ENCODE results near the gene EFCAB12.
"Not testable (repeated sequence)": the region's sequence is repeated elsewhere in the genome, so short reads cannot be mapped to it uniquely, and the experiment has no call there.

The EFCAB12 gene

DNA sequence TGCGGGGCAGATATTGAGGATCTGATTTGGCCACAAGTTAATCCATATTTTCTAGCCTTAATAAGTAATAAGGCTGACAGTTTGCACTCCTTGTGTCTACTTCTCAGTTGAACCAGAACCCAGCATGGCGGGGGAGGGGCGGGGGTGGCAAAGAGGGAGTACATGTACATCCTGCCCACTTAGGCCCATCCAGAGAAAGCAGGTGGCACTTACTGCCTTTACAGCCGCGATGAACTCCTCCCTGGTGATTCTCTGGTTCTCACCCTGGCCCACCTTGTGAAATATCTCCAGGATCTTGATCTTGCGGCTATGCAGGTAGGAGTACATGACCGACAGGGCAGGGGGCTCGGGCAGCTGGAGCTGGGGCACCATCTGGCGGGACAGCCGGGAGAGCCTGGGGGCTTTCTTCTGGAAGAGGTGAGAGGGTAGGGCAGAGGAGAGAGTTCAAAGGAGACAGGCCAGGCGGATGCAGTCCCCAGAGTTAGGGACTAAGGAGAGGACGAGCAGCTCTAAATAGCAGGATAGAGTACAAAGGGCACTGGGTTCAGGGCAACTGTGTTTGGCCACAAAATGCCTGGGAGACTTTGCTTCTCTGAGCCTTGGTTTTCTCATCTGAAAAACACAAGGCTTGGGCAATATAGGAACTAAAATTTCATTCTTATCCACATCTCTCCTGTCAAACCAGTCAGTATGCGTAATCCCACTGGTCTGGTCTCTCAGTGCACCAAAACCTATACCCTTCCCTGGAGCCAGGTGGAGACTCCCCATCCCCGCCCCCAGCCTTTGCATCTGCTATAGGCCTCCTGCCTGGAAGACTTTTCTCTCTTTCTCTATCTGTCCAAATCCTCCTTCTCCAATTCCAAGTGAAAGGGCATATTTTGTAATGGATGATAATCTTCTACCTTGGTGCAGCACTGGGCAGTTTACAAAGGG lies 10.1 kb downstream of the EFCAB12 start:
- no peak for DNase-seq

DNA sequence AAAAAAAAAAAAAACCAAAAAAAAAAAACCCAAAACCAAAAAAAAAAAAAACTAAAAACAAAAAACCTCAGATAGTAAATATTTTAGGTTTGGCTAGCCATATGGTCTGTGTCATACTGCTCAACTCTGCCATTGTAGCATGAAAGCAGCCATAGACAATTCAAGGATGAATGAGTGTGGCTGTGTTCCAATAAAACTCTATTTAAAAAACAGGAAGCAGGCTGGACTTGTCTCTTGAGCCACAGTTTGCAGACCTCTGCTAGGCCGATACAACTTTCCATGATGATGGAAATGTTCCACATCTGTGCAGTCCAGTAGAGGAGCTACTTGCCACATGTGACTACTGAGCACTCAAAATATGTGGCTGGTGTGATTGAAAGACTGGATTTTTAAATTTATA lies 11.1 kb downstream of the EFCAB12 start:
- no peak for DNase-seq

DNA sequence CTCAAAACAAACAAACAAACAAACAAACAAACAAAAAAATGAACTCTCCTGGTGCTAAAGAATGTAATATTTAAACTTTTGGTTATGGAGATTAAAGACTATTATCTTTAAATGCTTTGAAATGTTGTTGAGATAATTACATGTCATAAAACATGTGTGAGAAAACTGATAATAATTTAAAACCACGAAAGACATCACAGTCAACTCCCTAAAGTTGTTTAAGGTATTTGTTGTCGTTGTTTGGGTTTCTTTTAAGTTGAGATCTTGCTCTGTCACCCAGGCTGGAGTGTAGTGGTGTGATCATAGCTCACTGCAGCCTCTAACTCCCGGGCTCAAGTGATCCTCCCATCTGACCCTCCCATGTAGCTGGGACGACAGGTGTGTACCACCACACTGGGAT lies 12.0 kb downstream of the EFCAB12 start:
- DNase-seq: no peak

DNA sequence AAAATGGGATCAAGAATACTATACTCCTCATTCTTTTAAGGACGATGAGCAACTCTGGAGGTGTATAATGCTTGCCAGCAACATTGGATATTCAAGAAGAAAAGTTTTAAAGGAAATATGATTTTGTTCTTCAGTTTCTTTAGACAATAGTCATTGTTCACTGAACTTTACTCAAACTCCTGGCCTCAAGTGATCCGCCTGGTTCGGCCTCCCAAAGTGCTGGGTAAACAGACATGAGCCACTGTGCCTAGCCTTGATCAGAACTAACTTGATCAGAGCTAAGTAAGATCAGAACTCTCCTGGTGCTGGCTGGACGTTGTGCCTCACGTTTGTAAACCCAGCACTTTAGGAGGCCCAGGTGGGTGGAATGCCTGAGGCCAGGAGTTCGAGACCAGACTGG lies 12.6 kb downstream of the EFCAB12 start:
- no peak for DNase-seq

DNA sequence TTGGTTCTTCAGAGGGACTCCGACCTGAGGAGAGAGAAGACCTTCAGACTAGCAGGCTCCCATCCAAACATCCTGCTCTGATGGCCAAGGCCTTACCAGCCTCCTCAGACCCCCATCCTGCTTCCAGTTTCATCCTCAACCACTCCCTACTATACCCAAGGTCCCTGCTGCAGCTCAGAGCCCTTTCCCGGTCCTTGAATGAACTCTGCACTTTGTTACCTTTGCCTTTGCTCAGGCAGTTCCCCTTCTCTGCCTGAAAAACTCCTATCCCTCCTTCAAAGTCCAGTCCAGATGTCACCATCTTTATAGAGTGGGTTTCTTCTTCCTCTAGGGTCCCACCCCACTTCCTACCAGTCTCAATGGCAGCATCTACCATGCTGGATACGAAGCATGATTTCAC lies 13.1 kb downstream of the EFCAB12 start:
- DNase-seq: no peak

DNA sequence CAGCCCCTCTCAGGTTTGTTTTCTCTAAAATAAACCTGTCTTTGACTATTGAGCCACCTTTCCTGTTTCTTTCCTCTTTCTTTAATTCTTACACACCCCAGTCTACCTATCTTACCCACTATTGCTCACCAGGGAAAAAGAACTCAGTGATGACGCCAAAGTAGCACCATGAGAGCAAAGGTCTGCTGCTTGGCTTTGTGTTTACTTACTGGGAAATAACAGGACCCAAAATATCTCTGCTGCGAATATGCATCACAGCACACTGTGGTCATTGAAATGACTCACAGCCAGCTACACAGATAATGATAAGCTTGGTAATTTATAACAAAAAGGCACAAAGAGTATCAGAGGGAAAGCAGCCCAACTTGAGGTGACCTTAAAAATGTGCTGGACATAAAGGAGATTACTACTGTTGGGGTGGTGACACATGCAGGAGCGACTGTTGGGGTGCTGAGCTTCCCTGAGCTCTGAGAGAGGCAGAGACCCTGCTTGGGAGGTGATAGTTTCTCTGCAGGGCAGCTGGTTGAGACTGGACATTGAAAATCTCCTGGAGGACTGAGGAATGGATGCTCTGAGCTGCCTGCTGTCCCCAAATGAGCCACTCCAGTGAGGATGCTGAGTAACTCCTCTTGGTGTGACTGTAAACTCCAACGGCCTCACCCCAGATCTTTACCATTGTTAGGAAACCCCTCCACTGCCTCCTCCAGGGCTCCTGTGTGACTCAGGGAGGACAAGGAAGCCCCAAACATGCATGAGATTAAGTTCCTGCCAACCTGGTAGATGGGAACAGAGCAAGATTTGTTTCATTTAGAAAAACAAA lies 14.5 kb downstream of the EFCAB12 start:
- no peak for DNase-seq

DNA sequence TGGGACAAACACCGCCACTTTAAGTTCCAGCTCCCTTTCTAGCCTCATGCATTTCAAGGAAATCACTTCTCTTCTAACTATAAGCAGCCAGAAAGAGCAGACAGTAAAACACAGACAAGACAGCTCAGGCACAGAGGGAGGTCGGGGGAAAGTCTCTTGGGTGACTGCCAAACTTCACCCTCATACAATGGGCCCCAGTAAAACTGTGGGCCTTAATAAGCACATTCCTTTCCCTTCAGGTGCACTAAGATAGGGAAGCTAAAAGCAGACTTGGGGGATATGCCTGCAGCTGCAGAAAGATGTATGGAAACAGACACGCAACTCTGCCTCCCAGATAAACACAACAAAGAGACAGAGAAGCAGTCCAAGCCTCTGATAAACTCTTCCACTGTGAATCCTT lies 15.2 kb downstream of the EFCAB12 start:
- DNase-seq: not testable (repeated sequence)

DNA sequence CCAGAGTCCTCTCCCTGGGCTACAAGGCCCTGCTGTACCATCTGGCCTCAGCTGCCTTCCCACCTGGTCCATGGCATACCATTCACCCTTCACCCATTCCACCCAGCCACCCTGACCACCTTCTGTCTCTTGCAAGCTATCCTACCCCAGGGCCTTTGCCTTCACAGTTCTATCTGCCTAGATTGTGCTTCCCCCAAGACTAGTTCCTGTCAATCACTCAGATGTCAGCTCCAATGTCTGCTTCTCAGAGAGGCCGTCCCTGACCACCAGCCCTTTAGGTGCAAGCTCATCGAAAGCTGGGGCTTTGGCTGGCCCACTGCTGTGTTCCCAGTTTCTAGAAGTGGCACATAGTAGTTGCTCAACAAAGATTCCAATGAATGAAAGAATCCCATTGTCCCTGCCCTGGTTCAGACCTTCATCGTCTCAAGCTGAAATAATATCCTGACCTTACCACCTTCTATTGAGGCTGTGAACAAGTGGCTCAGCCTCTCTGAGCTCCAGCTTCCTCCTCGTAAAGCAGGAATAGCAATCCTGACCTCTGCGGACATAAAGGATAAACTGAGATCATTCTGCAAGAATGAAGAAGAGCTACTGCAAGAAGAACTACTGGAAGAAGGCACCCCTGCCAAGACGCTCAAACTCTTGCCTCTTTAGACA lies 15.8 kb downstream of the EFCAB12 start:
- no peak for DNase-seq

DNA sequence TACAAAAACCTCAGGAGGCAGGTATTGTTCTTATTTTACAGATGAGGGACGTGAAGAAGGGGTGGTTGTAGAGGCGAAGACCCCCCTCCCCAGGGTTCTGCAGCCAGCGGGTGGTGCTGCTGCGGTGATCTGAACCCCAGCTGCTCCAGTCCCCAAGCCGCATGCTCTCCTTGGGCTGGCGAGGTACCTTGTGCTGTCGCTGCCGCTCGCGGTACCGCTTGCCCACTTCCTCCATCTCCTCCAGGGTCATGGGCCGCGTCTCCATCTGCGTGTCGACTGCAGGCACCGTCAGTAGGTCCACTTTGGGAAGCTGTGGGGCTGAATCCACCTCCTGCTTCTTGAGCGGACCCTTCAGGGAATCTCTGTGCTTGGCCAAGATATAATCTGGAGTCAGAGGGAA lies 17.5 kb downstream of the EFCAB12 start:
- no peak for DNase-seq

DNA sequence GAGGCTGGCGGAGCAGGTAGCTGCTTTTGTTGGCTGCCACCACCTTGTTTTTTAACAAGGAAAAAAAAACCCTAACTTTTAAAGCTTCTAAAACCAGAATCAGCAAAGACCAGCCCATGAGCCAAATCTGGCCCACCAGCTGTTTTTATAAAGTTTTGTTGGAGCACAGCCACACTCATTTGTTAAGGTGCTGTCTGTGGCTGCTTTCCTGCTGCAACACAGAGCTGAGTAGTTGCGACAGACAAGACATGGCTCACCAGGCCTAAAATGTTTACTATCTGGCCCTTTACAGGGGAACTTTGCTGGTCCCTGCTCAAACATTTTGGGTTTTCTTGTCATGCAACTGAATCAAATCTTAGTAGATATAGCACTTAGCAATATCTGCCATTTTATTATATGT lies 18.9 kb downstream of the EFCAB12 start:
- no peak for DNase-seq

DNA sequence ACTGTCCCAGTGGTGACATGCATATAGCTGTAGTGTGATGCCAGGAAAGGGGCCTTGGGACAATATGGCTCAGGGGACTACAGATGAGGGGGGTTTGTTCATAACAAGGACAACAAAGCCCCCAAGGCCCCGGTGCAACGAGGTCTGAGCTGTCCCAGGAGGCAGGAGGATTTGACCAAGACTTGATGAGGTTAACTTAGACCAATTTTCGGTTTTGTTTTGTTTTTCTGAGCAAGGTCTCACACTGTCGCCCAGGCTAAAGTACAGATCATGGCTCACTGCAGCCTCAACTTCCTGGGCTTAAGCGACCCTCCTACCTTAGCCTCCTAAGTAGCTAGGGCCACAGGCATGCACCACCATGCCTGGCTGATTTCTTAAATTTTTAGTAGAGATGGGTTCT lies 23.8 kb downstream of the EFCAB12 start:
- DNase-seq: no peak

DNA sequence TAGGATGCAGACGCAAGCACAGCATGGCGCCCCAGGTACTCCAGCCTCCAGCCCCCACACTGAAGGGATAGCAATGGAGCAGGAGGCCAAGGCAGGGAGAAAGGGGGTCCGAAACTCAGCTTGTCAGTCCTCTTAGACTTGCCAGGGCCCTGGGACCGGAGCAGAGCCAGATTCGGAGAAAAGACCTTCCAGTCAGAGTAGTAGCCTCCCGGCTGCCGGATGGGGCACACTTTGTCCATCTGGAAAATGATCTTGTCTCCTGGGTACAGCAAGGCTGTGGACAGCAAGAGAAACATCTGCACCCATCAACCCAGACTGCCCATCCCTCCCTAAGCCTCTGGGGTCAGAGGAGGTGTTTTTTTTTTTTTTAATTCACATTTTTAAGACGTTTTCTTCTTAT lies 24.3 kb downstream of the EFCAB12 start:
- no peak for DNase-seq

DNA sequence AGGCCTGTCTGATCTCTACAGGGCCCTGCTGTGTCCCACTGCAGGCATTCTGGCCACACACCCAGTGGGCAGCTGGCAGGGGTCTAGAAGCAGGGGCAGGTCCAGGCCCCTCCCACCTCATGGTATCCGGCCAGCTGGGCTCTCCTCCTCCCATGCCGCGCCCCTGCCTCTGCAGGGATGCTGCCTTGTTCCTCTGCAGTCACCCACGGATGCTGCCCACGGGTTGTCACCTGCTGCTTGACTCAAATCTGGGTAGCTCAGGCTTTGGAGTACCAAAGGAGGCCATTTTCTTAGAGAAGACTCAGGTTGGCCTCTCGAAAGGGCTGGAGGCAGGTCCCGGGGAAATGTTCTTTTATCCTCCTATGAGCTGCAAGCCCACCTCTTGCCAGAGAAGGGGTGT lies 25.0 kb downstream of the EFCAB12 start:
- DNase-seq: no peak

DNA sequence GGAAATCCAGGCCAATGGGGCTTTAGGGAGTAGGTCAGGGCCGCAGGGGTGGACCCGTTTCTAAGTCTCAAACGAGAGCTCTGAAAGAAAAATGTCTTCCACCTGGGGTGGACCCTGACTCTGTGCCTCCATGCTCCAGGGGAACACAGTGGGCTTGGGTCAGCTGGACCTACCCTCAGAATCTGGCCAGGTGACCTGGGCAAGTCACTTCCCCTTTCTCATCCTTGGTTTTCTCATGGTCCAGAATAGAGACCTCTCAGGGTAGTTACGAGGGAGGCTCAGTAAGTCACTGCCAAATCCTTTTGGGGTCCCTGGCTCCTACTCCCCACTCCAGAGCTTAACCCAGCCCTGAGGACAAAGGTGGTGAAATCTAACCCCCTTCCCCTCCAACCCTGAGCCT lies 25.8 kb downstream of the EFCAB12 start:
- no peak for DNase-seq

DNA sequence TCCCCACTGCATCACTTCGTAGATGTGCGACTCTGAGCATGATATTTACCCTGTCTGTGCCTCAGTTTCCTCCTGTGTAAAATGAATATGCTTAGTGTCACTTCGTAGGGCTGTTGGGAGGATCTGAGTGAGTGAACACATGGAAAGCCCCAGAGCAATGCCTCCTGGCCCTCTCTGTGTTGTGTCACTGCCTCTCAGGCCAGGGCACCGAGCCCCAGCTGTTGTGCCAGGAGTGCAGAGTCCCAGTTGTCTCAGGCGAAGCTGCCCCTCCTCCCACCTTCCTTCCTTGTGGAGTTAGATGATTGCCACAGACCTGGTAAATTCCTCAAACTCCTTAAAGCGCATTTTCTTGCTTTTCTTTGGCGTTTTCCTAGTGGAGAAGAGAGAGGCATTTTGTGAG lies 26.2 kb downstream of the EFCAB12 start:
- no peak for DNase-seq

DNA sequence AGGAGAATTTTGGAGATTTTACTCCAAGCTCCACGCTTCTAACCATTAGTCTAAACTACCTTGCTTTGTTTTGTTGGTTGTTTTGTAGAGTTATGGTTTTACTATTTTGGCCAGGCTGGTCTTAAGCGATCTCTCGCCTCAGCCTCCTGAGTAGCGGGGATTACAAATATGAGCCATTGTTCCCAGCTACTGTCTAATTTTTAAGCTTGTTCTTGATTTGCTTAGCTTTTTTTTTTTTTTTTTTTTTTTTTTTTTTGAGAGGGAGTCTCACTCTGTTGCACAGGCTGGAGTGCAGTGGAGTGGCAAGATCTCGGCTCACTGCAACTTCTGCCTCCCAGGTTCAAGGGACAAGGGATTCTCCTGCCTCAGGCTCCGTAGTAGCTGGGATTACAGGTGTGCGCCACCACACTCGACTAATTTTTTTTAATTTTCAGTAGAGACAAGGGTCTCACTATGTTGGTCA lies 28.5 kb downstream of the EFCAB12 start:
- DNase-seq: no peak

DNA sequence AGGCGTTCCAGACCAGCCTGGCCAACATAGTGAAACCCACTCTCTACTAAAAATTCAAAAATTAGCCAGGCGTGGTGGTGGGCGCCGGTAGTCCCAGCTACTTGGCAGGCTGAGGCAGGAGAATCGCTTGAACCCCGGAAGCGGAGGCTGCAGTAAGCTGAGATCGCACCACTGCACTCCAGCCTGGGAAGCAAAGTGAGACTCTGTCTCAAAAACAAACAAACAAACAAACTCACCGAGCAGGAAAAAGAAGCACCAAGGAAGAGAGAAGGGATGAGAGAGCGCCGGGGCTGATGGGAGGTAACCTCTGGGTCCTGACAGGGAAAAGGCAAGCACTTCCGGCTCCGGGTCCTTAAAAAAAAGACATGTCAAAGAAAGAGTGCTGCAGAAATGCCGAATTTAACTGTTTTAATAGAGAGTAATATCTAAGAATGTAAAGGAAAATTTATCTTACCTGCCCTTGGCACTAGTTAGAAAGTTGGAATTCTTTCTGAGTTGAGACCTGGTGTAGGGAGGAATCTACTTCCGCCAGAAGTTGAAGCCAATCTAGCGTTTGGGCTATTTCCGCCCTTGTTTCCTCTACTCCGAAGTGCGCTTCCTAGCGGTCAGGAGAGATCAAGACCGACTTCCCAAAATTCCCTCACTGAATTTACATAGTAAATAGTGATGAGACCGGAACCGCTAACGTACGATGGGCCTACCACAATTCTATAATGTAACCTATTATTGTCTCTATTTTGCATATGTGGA lies 29.1 kb downstream of the EFCAB12 start:
- DNase-seq: peak; percentile 98

DNA sequence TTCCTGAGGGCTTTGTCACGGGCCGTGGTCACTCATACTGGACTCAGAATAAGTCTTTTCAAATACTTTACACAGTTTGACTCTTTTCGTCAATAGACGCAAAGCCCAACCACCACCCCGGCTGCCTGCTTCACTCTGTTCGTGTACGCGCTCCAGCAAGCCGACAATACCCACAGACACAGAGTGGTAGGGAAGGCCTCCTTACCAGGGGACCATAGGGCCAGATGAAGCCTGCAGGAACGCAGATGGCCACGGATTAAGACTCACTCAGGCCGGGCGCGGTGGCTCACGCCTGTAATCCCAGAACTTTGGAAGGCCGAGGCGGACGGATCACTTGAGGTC lies 29.7 kb downstream of the EFCAB12 start:
- DNase-seq: no peak

DNA sequence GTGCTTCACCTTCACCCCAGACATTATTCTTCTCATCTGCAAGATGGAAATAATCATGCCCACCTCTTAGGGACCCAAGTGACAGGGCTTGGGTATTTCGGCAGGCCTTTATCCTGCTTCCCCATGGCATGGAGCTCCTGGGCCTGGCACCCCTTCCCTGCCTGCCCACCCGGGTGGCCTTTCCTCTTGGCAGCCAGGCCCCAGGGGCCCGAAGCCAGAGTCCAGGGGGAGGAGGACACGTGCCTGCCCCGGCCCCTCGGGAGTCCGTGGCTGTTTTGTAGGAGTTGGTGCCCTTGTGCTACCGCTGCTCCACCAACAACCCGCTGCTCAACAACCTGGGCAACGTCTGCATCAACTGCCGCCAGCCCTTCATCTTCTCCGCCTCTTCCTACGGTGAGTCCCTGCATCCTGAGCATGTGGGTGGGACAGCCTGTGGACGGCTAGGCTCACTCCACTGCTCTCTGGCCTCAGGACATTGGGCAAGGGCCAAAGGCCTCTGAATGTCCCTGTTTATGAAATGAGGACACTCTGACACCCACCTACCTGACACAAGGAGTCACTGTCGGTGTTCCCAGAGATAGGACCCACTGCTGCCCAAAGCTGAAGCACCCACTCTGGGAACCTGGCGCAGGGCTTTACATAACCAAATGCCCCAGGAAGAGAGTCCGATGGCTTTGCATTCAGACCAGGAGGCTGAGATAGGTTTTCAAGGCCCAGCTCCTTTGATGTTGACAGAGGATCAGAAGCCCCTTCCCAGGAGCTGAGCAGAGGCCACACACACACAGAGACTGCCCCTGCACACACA lies 34.5 kb downstream of the EFCAB12 start:
- not testable (repeated sequence) for DNase-seq

DNA sequence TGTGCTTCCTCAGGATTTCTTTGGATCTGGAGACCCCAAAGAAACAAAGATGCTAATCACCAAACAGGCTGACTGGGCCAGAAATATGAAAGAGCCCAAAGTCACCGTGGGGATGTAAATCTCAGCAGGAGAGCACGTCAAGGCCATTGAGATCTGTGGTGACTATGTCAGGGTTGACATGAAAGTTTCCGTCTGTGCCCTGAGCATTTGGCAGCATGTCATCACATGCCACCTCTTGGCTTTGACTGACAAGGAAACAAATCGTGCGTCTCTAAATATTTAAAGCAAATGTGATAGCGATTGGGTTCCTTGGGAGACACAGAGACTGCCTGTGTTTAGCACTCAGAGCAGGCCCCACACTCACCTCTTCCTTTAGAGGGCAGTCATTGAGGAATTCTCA lies 35.2 kb downstream of the EFCAB12 start:
- no peak for DNase-seq

DNA sequence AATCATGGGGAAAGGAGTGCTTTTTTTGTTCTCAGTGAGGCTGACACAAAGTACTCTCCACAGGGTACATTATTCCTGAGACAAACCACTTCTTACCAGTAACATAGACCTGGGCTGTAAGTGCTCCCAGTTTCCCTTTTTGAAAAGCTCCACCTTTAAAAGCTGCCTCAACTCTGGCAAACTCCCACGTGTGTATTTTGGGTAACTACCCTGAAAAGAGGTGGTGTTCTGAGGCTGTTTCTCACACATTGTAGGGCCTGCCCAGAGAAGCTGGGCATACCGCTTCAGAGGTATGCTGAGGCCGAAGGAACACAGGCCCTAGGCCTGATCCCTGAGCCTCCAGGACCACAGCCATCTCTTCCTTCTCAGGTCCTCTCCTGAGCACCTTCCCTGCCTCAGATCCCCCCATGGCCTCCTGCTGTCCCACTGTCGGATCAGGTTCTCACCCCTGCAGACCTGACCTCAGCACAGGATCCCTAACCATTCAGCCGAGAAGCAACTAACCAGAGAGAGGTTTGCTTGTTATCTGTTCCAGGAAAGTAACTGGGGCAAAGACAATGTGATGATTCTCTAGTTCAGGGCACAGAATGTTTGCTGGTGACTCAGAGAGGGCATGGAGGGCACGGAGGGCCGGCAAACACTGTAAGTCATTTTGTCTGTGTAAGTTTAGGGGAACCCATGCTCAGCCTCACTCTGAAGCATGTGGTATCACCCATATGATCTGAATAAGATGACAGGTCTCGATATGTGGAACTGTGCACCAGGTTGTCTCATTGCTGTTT lies 36.1 kb downstream of the EFCAB12 start:
- not testable (repeated sequence) for DNase-seq

Measured in NCI-H1105 treated with DMSO at 0.1 percent for 48 hours (cell line).